HEK293 (cell line): Measurements from ENCODE around the gene ARHGAP35.
"Not testable (repeated sequence)": the region's sequence is repeated elsewhere in the genome, so short reads cannot be mapped to it uniquely, and the experiment has no call there.

Source experiments
- CTCF ChIA-PET: fragments of 350-600 bp; formaldehyde crosslinking; extraction: SDS; loops from one replicate; lab custom pipeline; 2021; ENCODE audit warnings: antibody characterized with exemption; lab: Yijun Ruan, JAX
- POLR2A ChIA-PET: fragments of 300-600 bp; formaldehyde crosslinking; extraction: SDS; loops from one replicate; lab custom pipeline; 2020; ENCODE audit warnings: antibody characterized with exemption, inconsistent platforms; lab: Yijun Ruan, JAX
- H3K27ac ChIP-seq: fragments of 200-500 bp; sonication (Bioruptor generic); 2 replicates; pipeline ENCODE4 v1.5.1; 2014; ENCODE audit warnings: low read depth, low read length, control low read depth, inconsistent platforms; ENCODE audit errors: extremely low read depth
- H3K36me3 ChIP-seq, 2 experiments: fragments of 200-500 bp in 1 of 2; sonication (Bioruptor generic) in 1 of 2; 1 replicate in 1 of 2; 2 replicates in 1 of 2; pipeline ENCODE4 v1.5.1; 2014 to 2017; ENCODE audit warnings: inconsistent platforms in 2 of 2, low read length in 2 of 2; ENCODE audit not compliant: control insufficient read depth in 2 of 2, insufficient read depth in 1 of 2
- H3K4me1 ChIP-seq: fragments of 200-500 bp; sonication (Bioruptor generic); 2 replicates; pipeline ENCODE4 v1.5.1; 2014; ENCODE audit warnings: mild to moderate bottlenecking, low read length, inconsistent platforms; ENCODE audit not compliant: control insufficient read depth, insufficient read depth
- H3K4me3 ChIP-seq: 2 replicates; pipeline ENCODE4 v1.5.1; 2011; ENCODE audit warnings: low read depth, mild to moderate bottlenecking, control low read depth, low read length, moderate library complexity
- H3K9me3 ChIP-seq: fragments of 200-500 bp; sonication (Bioruptor generic); 2 replicates; pipeline ENCODE4 v1.5.1; 2014; ENCODE audit warnings: low read depth, low read length, inconsistent platforms; ENCODE audit not compliant: control insufficient read depth, insufficient read depth
- BCL11A ChIP-seq: fragments of 450-650 bp; formaldehyde crosslinking; IDR thresholded peaks from 2 replicates; pipeline ENCODE4 v1.5.1; 2016; ENCODE audit warnings: low read depth, missing biosample characterization, missing genetic modification characterization
- HOXA7 ChIP-seq: sonication (generic); formaldehyde crosslinking; IDR thresholded peaks from 2 replicates; pipeline ENCODE4 v1.8.1; 2022; ENCODE audit warnings: missing genetic modification reagents, borderline replicate concordance
- MEIS1 ChIP-seq: sonication (generic); formaldehyde crosslinking; IDR thresholded peaks from 2 replicates; pipeline ENCODE4 v1.8.1; 2022; ENCODE audit warnings: missing genetic modification reagents, mild to moderate bottlenecking, borderline replicate concordance
- MZF1 ChIP-seq: fragments of 450-650 bp; formaldehyde crosslinking; IDR thresholded peaks from 2 replicates; pipeline ENCODE4 v1.5.1; 2017; ENCODE audit warnings: missing biosample characterization, missing genetic modification characterization, borderline replicate concordance
- PRDM1 ChIP-seq: fragments of 450-650 bp; formaldehyde crosslinking; IDR thresholded peaks from 2 replicates; pipeline ENCODE4; 2016; ENCODE audit warnings: missing biosample characterization, missing genetic modification characterization
- ZBTB17 ChIP-seq: fragments of 450-650 bp; formaldehyde crosslinking; IDR thresholded peaks from 2 replicates; pipeline ENCODE4 v1.5.1; 2016; ENCODE audit warnings: missing biosample characterization, missing genetic modification characterization
- ZFHX2 ChIP-seq: fragments of 450-650 bp; formaldehyde crosslinking; conservative IDR thresholded peaks from 2 replicates; pipeline ENCODE4 v1.5.1; 2016; ENCODE audit warnings: missing biosample characterization, missing genetic modification characterization
- ZNF140 ChIP-seq: fragments of 450-650 bp; formaldehyde crosslinking; IDR thresholded peaks from 2 replicates; pipeline ENCODE4 v1.5.1; 2016; ENCODE audit warnings: missing biosample characterization, missing genetic modification characterization
- ZNF146 ChIP-seq: fragments of 450-650 bp; formaldehyde crosslinking; IDR thresholded peaks from 2 replicates; pipeline ENCODE4 v1.5.1; 2016; ENCODE audit warnings: missing biosample characterization, missing genetic modification characterization
- ZNF175 ChIP-seq: fragments of 450-650 bp; formaldehyde crosslinking; IDR thresholded peaks from 2 replicates; pipeline ENCODE4 v1.5.1; 2016; ENCODE audit warnings: missing biosample characterization, missing genetic modification characterization
- ZNF266 ChIP-seq: fragments of 450-650 bp; formaldehyde crosslinking; IDR thresholded peaks from 2 replicates; pipeline ENCODE4 v1.5.1; 2016; ENCODE audit warnings: missing biosample characterization, missing genetic modification characterization, low read depth
- ZNF274 ChIP-seq, 2 experiments: fragments of 200-500 bp in 1 of 2; fragments of 450-650 bp in 1 of 2; sonication (Bioruptor generic) in 1 of 2; formaldehyde crosslinking in 1 of 2; IDR thresholded peaks; 2 replicates each; pipeline versions ENCODE4 v1.5.1 to v1.6.1; 2014 to 2016; ENCODE audit warnings: borderline replicate concordance in 1 of 2, inconsistent platforms in 1 of 2, low read length in 1 of 2, missing biosample characterization in 1 of 2, missing genetic modification characterization in 1 of 2
- ZNF335 ChIP-seq: fragments of 450-650 bp; formaldehyde crosslinking; conservative IDR thresholded peaks from 2 replicates; pipeline ENCODE4 v1.5.1; 2016; ENCODE audit warnings: missing biosample characterization, missing genetic modification characterization
- ZNF596 ChIP-seq: fragments of 450-650 bp; IDR thresholded peaks from 2 replicates; pipeline ENCODE4 v1.5.0; 2018; ENCODE audit warnings: missing biosample characterization, mild to moderate bottlenecking, missing genetic modification characterization, moderate library complexity
- ZNF623 ChIP-seq: fragments of 450-650 bp; formaldehyde crosslinking; IDR thresholded peaks from 2 replicates; pipeline ENCODE4 v1.5.1; 2016; ENCODE audit warnings: missing biosample characterization, missing genetic modification characterization
- ZNF626 ChIP-seq: fragments of 450-650 bp; sonication (Bioruptor Pico); formaldehyde crosslinking; IDR thresholded peaks from 2 replicates; pipeline ENCODE4 v1.5.1; 2018; ENCODE audit warnings: missing biosample characterization, missing genetic modification characterization, inconsistent platforms
- TF ChIP-seq, protein P1 (sequence below): fragments of 450-650 bp; formaldehyde crosslinking; IDR thresholded peaks from 2 replicates; pipeline ENCODE4 v1.5.1; 2016; ENCODE audit warnings: missing biosample characterization, missing genetic modification characterization
- TF ChIP-seq, protein P2 (sequence below): fragments of 450-650 bp; formaldehyde crosslinking; IDR thresholded peaks from 2 replicates; pipeline ENCODE4 v1.5.1; 2016; ENCODE audit warnings: missing biosample characterization, missing genetic modification characterization
- TF ChIP-seq, protein P3 (sequence below): fragments of 450-650 bp; formaldehyde crosslinking; conservative IDR thresholded peaks from 2 replicates; pipeline ENCODE4 v1.5.1; 2016; ENCODE audit warnings: low read depth, missing biosample characterization, missing genetic modification characterization
- TF ChIP-seq, protein P4 (sequence below): fragments of 450-650 bp; formaldehyde crosslinking; IDR thresholded peaks from 2 replicates; pipeline ENCODE4 v1.5.1; 2016; ENCODE audit warnings: missing biosample characterization, missing genetic modification characterization

The ARHGAP35 gene

DNA sequence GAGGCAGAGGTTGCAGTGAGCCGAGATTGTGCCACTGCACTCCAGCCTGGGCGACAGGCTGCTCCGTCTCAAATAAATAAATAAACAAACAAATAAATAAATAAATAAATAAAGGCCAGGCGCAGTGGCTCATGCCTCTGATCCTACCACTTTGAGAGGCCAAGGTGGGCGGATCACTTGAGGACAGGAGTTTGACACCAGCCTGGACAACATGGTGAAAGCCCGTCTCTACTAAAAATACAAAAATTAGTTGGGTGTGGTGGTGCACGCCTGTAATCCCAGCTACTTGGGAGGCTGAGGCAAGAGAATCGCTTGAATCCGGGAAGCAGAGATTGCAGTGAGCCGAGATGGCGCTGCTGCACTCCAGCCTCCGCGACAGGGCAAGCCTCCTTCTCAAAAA is 6.1 kb upstream of the ARHGAP35 start:
- not testable (repeated sequence) for H3K4me1 ChIP-seq, H3K4me3 ChIP-seq, H3K36me3 ChIP-seq, H3K27ac ChIP-seq, H3K9me3 ChIP-seq
- POLR2A ChIA-PET = interaction anchor here (1.4 kb wide), 1 partner anchor 66 kb away, joined by 6 read pairs; the partner anchor contains the start of gene SLC1A5
- TF ChIP-seq, protein P1, sequence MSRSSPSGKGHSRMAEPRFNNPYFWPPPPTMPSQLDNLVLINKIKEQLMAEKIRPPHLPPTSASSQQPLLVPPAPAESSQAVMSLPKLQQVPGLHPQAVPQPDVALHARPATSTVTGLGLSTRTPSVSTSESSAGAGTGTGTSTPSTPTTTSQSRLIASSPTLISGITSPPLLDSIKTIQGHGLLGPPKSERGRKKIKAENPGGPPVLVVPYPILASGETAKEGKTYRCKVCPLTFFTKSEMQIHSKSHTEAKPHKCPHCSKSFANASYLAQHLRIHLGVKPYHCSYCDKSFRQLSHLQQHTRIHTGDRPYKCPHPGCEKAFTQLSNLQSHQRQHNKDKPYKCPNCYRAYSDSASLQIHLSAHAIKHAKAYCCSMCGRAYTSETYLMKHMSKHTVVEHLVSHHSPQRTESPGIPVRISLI = 0 out of 2 replicates have a peak, but pooled peaks have one; percentile 48
- TF ChIP-seq ZNF140 (tag by site-specific recombination) (0 out of 2 replicates have a peak, but pooled peaks have one; percentile 9), ZNF266 (tag by site-specific recombination) (0 out of 2 replicates have a peak, but pooled peaks have one; percentile 29)
- CTCF ChIA-PET = interaction anchor here (0.6 to 5.3 kb wide), 8 partner anchors 15 to 177 kb away, joined by 3 to 65 read pairs (median 4); no protein-coding TSS in a partner anchor

DNA sequence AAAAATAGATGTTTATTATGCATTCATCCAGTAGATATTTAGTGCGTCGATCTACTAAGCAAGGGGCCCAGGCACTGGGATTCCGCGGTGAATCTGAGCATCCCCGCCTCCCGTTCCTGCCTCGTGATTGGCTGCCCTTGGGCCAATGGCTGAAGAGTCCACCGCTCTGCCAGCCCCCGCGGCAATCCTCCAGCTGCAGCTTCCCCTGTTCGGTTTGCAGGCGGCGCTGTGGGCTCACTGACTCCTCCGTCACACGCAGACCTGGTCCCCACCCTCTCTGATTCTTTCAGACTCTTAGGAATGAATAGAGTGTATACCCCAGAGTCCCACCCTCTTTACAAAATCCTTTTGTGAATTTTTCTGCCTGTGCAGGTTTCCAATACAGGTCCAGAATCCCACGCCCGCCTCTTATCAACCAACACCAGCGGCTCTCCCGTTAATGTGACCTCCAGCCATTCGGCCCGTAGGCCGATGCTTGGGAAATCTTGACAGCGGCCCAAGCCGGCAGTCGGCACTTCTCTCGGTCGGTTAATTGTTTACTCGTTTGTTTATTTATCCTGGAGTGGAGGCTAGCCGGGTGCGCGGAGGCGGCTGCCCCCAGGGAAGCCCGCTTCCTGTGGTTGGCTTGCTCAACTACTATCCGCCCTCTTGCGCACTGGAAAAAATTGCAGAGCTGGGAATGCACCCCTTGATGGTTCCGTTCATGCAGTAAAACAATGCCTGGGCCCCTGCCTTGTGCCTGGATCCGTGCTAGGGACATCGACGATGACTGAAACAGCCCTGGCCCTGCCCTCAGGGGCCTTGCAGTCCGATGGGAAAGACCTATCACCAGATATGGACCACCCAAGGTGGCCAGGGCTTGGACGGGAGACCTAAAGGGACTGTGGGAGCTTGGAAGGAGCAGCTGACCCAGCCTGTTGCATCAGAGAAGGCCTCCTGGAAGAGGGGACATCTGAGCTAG is 4.5 kb upstream of the ARHGAP35 start:
- Histone ChIP-seq H3K4me3 (no peak overlapping the region), H3K9me3 (no peaks in the 10 kb centered on the region), H3K4me1 (peaks cover 5% of the 10 kb centered on the region), H3K27ac (peak overlapping the region; percentile 30; the same call in 1 of the 2 replicates), H3K36me3 (no peaks in the 10 kb centered on the region)
- CTCF ChIA-PET = interaction anchor here (0.6 to 5.3 kb wide), 20 partner anchors 10 to 397 kb away, joined by 3 to 65 read pairs (median 4); partner anchors contain the start of gene NPAS1
- POLR2A ChIA-PET = interaction anchor here (0.5 to 1.3 kb wide), 6 partner anchors 23 to 232 kb away, joined by 3 to 8 read pairs (median 3); partner anchors contain the start of gene SLC1A5
- TF ChIP-seq, protein P2, sequence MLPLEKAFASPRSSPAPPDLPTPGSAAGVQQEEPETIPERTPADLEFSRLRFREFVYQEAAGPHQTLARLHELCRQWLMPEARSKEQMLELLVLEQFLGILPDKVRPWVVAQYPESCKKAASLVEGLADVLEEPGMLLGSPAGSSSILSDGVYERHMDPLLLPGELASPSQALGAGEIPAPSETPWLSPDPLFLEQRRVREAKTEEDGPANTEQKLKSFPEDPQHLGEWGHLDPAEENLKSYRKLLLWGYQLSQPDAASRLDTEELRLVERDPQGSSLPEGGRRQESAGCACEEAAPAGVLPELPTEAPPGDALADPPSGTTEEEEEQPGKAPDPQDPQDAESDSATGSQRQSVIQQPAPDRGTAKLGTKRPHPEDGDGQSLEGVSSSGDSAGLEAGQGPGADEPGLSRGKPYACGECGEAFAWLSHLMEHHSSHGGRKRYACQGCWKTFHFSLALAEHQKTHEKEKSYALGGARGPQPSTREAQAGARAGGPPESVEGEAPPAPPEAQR = no peak
- no peak for TF ChIP-seq MEIS1 (CRISPR knock-in tag)
- TF ChIP-seq ZNF274 (IDR thresholded peaks at IDR 0.05; ENCODE audit: low read length) = no peak
- TF ChIP-seq ZNF274 (tag by site-specific recombination; IDR thresholded peaks at IDR 0.05; ENCODE audit: borderline replicate concordance) = no peak
- TF ChIP-seq MZF1 (tag by site-specific recombination) = no peak
- TF ChIP-seq HOXA7 (CRISPR knock-in tag) = no peak
- TF ChIP-seq ZNF626 (tag by site-specific recombination) = no peak
- TF ChIP-seq BCL11A (tag by site-specific recombination) = no peak
- TF ChIP-seq PRDM1 (tag by site-specific recombination) = no peak
- TF ChIP-seq ZNF623 (tag by site-specific recombination) = no peak
- TF ChIP-seq, protein P3, sequence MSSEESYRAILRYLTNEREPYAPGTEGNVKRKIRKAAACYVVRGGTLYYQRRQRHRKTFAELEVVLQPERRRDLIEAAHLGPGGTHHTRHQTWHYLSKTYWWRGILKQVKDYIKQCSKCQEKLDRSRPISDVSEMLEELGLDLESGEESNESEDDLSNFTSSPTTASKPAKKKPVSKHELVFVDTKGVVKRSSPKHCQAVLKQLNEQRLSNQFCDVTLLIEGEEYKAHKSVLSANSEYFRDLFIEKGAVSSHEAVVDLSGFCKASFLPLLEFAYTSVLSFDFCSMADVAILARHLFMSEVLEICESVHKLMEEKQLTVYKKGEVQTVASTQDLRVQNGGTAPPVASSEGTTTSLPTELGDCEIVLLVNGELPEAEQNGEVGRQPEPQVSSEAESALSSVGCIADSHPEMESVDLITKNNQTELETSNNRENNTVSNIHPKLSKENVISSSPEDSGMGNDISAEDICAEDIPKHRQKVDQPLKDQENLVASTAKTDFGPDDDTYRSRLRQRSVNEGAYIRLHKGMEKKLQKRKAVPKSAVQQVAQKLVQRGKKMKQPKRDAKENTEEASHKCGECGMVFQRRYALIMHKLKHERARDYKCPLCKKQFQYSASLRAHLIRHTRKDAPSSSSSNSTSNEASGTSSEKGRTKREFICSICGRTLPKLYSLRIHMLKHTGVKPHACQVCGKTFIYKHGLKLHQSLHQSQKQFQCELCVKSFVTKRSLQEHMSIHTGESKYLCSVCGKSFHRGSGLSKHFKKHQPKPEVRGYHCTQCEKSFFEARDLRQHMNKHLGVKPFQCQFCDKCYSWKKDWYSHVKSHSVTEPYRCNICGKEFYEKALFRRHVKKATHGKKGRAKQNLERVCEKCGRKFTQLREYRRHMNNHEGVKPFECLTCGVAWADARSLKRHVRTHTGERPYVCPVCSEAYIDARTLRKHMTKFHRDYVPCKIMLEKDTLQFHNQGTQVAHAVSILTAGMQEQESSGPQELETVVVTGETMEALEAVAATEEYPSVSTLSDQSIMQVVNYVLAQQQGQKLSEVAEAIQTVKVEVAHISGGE (tag by site-specific recombination) = no peak; the same call in 1 of the 2 replicates
- no peak for TF ChIP-seq ZNF596
- TF ChIP-seq, protein P4, sequence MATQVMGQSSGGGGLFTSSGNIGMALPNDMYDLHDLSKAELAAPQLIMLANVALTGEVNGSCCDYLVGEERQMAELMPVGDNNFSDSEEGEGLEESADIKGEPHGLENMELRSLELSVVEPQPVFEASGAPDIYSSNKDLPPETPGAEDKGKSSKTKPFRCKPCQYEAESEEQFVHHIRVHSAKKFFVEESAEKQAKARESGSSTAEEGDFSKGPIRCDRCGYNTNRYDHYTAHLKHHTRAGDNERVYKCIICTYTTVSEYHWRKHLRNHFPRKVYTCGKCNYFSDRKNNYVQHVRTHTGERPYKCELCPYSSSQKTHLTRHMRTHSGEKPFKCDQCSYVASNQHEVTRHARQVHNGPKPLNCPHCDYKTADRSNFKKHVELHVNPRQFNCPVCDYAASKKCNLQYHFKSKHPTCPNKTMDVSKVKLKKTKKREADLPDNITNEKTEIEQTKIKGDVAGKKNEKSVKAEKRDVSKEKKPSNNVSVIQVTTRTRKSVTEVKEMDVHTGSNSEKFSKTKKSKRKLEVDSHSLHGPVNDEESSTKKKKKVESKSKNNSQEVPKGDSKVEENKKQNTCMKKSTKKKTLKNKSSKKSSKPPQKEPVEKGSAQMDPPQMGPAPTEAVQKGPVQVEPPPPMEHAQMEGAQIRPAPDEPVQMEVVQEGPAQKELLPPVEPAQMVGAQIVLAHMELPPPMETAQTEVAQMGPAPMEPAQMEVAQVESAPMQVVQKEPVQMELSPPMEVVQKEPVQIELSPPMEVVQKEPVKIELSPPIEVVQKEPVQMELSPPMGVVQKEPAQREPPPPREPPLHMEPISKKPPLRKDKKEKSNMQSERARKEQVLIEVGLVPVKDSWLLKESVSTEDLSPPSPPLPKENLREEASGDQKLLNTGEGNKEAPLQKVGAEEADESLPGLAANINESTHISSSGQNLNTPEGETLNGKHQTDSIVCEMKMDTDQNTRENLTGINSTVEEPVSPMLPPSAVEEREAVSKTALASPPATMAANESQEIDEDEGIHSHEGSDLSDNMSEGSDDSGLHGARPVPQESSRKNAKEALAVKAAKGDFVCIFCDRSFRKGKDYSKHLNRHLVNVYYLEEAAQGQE = no peak
- no peak for TF ChIP-seq ZNF146
- peak; percentile 52 for TF ChIP-seq ZNF335 (tag by site-specific recombination)
- TF ChIP-seq ZNF175 = no peak
- peak; percentile 83 for TF ChIP-seq ZBTB17 (tag by site-specific recombination)
- TF ChIP-seq ZFHX2 = peak; percentile 73
